ENCODE data around the gene PNMA6E. TPM values are rescaled to one million over a fixed set of nuclear protein-coding genes. Genes with fewer than 3 reads are reported as not detected.
A peak's percentile ranks its signal among the peaks of the same experiment; 100 is the strongest.

PNMA6E gene
- total and polyA plus RNA-seq, 9 of the 15 experiments (the other 6 are each of a cell fraction or from before 2014, with no cell fraction given) = 0.03 TPM; not detected in 8

- TF ChIP-seq CREB3L1 (IDR thresholded peaks at IDR 0.05; ENCODE audit: borderline replicate concordance, low read depth) = no peak; the same call in 1 of the 2 replicates
- TF ChIP-seq MNT (conservative IDR thresholded peaks at IDR 0.05) = peak; percentile 51 to 69; a peak in 3 of 4 replicates
- TF ChIP-seq, protein P1, sequence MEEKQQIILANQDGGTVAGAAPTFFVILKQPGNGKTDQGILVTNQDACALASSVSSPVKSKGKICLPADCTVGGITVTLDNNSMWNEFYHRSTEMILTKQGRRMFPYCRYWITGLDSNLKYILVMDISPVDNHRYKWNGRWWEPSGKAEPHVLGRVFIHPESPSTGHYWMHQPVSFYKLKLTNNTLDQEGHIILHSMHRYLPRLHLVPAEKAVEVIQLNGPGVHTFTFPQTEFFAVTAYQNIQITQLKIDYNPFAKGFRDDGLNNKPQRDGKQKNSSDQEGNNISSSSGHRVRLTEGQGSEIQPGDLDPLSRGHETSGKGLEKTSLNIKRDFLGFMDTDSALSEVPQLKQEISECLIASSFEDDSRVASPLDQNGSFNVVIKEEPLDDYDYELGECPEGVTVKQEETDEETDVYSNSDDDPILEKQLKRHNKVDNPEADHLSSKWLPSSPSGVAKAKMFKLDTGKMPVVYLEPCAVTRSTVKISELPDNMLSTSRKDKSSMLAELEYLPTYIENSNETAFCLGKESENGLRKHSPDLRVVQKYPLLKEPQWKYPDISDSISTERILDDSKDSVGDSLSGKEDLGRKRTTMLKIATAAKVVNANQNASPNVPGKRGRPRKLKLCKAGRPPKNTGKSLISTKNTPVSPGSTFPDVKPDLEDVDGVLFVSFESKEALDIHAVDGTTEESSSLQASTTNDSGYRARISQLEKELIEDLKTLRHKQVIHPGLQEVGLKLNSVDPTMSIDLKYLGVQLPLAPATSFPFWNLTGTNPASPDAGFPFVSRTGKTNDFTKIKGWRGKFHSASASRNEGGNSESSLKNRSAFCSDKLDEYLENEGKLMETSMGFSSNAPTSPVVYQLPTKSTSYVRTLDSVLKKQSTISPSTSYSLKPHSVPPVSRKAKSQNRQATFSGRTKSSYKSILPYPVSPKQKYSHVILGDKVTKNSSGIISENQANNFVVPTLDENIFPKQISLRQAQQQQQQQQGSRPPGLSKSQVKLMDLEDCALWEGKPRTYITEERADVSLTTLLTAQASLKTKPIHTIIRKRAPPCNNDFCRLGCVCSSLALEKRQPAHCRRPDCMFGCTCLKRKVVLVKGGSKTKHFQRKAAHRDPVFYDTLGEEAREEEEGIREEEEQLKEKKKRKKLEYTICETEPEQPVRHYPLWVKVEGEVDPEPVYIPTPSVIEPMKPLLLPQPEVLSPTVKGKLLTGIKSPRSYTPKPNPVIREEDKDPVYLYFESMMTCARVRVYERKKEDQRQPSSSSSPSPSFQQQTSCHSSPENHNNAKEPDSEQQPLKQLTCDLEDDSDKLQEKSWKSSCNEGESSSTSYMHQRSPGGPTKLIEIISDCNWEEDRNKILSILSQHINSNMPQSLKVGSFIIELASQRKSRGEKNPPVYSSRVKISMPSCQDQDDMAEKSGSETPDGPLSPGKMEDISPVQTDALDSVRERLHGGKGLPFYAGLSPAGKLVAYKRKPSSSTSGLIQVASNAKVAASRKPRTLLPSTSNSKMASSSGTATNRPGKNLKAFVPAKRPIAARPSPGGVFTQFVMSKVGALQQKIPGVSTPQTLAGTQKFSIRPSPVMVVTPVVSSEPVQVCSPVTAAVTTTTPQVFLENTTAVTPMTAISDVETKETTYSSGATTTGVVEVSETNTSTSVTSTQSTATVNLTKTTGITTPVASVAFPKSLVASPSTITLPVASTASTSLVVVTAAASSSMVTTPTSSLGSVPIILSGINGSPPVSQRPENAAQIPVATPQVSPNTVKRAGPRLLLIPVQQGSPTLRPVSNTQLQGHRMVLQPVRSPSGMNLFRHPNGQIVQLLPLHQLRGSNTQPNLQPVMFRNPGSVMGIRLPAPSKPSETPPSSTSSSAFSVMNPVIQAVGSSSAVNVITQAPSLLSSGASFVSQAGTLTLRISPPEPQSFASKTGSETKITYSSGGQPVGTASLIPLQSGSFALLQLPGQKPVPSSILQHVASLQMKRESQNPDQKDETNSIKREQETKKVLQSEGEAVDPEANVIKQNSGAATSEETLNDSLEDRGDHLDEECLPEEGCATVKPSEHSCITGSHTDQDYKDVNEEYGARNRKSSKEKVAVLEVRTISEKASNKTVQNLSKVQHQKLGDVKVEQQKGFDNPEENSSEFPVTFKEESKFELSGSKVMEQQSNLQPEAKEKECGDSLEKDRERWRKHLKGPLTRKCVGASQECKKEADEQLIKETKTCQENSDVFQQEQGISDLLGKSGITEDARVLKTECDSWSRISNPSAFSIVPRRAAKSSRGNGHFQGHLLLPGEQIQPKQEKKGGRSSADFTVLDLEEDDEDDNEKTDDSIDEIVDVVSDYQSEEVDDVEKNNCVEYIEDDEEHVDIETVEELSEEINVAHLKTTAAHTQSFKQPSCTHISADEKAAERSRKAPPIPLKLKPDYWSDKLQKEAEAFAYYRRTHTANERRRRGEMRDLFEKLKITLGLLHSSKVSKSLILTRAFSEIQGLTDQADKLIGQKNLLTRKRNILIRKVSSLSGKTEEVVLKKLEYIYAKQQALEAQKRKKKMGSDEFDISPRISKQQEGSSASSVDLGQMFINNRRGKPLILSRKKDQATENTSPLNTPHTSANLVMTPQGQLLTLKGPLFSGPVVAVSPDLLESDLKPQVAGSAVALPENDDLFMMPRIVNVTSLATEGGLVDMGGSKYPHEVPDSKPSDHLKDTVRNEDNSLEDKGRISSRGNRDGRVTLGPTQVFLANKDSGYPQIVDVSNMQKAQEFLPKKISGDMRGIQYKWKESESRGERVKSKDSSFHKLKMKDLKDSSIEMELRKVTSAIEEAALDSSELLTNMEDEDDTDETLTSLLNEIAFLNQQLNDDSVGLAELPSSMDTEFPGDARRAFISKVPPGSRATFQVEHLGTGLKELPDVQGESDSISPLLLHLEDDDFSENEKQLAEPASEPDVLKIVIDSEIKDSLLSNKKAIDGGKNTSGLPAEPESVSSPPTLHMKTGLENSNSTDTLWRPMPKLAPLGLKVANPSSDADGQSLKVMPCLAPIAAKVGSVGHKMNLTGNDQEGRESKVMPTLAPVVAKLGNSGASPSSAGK (IDR thresholded peaks at IDR 0.05) = peak; percentile 82
- TF ChIP-seq ZNF696 (CRISPR knock-in tag; conservative IDR thresholded peaks at IDR 0.05) = no peak
- TF ChIP-seq, protein P2, sequence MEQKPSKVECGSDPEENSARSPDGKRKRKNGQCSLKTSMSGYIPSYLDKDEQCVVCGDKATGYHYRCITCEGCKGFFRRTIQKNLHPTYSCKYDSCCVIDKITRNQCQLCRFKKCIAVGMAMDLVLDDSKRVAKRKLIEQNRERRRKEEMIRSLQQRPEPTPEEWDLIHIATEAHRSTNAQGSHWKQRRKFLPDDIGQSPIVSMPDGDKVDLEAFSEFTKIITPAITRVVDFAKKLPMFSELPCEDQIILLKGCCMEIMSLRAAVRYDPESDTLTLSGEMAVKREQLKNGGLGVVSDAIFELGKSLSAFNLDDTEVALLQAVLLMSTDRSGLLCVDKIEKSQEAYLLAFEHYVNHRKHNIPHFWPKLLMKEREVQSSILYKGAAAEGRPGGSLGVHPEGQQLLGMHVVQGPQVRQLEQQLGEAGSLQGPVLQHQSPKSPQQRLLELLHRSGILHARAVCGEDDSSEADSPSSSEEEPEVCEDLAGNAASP (IDR thresholded peaks at IDR 0.05) = no peak
- TF ChIP-seq ZFP1 (CRISPR knock-in tag; IDR thresholded peaks at IDR 0.05) = no peak
- TF ChIP-seq ETV1 (tag; conservative IDR thresholded peaks at IDR 0.05; ENCODE audit: low read depth) = 0 out of 2 replicates have a peak, but pooled peaks have one; percentile 60
- no peak for TF ChIP-seq POLR2AphosphoS5 (IDR thresholded peaks at IDR 0.05; ENCODE audit: control insufficient read depth, insufficient read depth, low read depth, low read length)
- peak; percentile 71 to 73; a peak in 3 of 4 replicates for TF ChIP-seq KDM1A (IDR thresholded peaks at IDR 0.05)
These were observed 19.2 kb downstream of the PNMA6E start (continued) for GRCh38 chrX:153381684-153382532.

All from K562 (cell line).